Measurements from ENCODE around the gene FTO. TPM values are rescaled to one million over a fixed set of nuclear protein-coding genes. Genes with fewer than 3 reads are reported as not detected.

FTO gene
- total RNA-seq, 1 donor from 2014 or later = 110 TPM

DNA sequence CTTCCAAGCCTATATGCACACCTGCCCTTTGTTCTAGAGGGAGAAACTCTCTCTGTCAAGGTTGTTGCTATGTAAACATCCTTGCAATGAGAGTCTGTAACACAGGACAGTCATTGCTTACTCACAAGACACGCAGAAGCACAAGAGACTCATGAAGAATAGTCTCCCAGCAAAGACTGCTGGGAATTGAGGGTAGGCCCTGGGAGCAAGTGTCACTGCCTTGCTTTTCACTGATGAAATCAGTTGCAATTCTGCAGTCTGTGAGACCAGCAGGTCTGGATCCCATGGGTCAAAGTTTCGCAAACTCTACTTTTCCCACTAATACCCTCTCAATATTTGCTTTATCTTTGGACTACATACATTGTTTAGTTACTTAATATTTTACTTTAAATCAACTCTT, 177.4 kb downstream of the FTO start:
- DNase-seq (ENCODE audit: low spot score) = no peak
- Histone ChIP-seq H2AFZ (replicated peaks) (no peak overlapping the region), H3K9me3 (ENCODE audit: low read depth) (no peaks in the 10 kb centered on the region), H4K20me1 (ENCODE audit: low read depth) (no peaks in the 10 kb centered on the region), H3K36me3 (peaks cover 2% of the 10 kb centered on the region), H3K79me2 (ENCODE audit: low read depth) (no peaks in the 10 kb centered on the region), H3K27ac (no peak overlapping the region), H3K9ac (no peak overlapping the region), H3K27me3 (no peaks in the 10 kb centered on the region), H3K4me2 (no peak overlapping the region), H3F3A (ENCODE audit: low read depth) (no peaks in the 10 kb centered on the region), H3K4me1 (no peaks in the 10 kb centered on the region), H3K4me3 (no peak overlapping the region)
- Mint-ChIP-seq H3K27ac (no peak overlapping the region), H3K27me3 (ENCODE audit: insufficient read depth, low read depth) (no peaks in the 10 kb centered on the region), H3K4me3 (no peak overlapping the region), H3K9me3 (no peaks in the 10 kb centered on the region), H3K4me1 (no peaks in the 10 kb centered on the region), H3K36me3 (peaks cover 29% of the 10 kb centered on the region)
- TF ChIP-seq EZH2phosphoT487 (IDR thresholded peaks at IDR 0.05) (no peak), EZH2 (IDR thresholded peaks at IDR 0.05) (no peak)
- TF ChIP-seq, protein P1, sequence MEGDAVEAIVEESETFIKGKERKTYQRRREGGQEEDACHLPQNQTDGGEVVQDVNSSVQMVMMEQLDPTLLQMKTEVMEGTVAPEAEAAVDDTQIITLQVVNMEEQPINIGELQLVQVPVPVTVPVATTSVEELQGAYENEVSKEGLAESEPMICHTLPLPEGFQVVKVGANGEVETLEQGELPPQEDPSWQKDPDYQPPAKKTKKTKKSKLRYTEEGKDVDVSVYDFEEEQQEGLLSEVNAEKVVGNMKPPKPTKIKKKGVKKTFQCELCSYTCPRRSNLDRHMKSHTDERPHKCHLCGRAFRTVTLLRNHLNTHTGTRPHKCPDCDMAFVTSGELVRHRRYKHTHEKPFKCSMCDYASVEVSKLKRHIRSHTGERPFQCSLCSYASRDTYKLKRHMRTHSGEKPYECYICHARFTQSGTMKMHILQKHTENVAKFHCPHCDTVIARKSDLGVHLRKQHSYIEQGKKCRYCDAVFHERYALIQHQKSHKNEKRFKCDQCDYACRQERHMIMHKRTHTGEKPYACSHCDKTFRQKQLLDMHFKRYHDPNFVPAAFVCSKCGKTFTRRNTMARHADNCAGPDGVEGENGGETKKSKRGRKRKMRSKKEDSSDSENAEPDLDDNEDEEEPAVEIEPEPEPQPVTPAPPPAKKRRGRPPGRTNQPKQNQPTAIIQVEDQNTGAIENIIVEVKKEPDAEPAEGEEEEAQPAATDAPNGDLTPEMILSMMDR (IDR thresholded peaks at IDR 0.05) = no peak

DNA sequence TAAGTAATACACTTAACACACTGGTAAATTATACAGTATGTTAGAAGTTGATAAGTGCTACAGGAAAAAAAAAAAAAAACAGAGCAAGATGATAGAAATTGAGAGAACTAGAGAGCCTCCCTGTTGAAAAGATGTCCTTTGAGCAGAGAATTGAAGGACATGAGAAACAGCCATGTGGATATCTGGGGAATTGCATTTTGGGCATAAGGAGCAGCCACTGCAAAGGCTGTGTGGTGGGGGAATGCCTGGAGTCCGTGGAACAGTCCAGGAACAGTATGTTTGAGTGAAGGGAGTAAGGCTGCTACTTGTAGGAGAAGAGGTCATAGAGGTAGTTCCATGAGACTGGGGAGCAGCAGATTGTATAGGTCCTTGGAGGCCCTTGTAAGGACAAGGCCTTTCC, 178.4 kb downstream of the FTO start:
- Histone ChIP-seq H3K79me2 (ENCODE audit: low read depth) (no peaks in the 10 kb centered on the region), H3K9me3 (ENCODE audit: low read depth) (no peaks in the 10 kb centered on the region), H4K20me1 (ENCODE audit: low read depth) (no peaks in the 10 kb centered on the region), H3K9ac (no peak overlapping the region), H3F3A (ENCODE audit: low read depth) (no peaks in the 10 kb centered on the region), H3K27ac (no peak overlapping the region), H3K36me3 (peaks cover 4% of the 10 kb centered on the region), H3K27me3 (no peaks in the 10 kb centered on the region), H3K4me3 (no peak overlapping the region), H2AFZ (replicated peaks) (no peak overlapping the region), H3K4me2 (no peak overlapping the region), H3K4me1 (no peaks in the 10 kb centered on the region)
- DNase-seq (ENCODE audit: low spot score) = no peak
- TF ChIP-seq EZH2phosphoT487 (IDR thresholded peaks at IDR 0.05) (no peak), EZH2 (IDR thresholded peaks at IDR 0.05) (no peak)
- TF ChIP-seq, protein P1 (IDR thresholded peaks at IDR 0.05) = no peak
- no peak overlapping the region for H3K27ac Mint-ChIP-seq
- peaks cover 27% of the 10 kb centered on the region for H3K36me3 Mint-ChIP-seq
- H3K4me3 Mint-ChIP-seq = no peak overlapping the region
- no peaks in the 10 kb centered on the region for H3K4me1 Mint-ChIP-seq
- H3K9me3 Mint-ChIP-seq = no peaks in the 10 kb centered on the region
- H3K27me3 Mint-ChIP-seq (ENCODE audit: insufficient read depth, low read depth) = no peaks in the 10 kb centered on the region

DNA sequence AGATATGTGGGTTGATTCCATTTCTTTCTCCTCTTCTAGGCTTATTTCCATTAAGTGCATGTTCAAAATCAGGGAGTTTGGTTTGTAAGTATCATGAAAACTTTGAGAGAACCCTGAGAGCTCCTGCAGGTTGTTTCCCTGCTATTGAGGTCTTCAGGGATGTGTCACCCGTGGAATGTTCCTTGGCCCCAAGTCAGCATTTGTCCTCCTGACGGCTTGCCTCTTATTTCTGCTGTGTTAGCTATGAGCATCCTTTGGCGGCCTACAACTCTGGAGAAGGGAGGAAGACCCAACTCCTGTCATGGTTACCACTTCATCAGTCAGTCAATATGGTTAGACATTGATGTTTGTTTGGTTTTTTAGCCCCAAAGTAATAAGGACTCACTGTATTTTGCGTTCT, 180.8 kb downstream of the FTO start:
- DNase-seq (ENCODE audit: low spot score) = no peak
- Histone ChIP-seq H3K4me1 (no peaks in the 10 kb centered on the region), H3K36me3 (peaks cover 4% of the 10 kb centered on the region), H4K20me1 (ENCODE audit: low read depth) (no peaks in the 10 kb centered on the region), H3K27me3 (no peaks in the 10 kb centered on the region), H3K27ac (no peak overlapping the region), H3K4me2 (no peak overlapping the region), H3K4me3 (no peak overlapping the region), H3K79me2 (ENCODE audit: low read depth) (no peaks in the 10 kb centered on the region), H3K9me3 (ENCODE audit: low read depth) (no peaks in the 10 kb centered on the region), H3F3A (ENCODE audit: low read depth) (no peaks in the 10 kb centered on the region), H3K9ac (no peak overlapping the region), H2AFZ (replicated peaks) (no peak overlapping the region)
- Mint-ChIP-seq H3K27me3 (ENCODE audit: insufficient read depth, low read depth) (no peaks in the 10 kb centered on the region), H3K9me3 (no peaks in the 10 kb centered on the region), H3K4me1 (no peaks in the 10 kb centered on the region), H3K27ac (no peak overlapping the region), H3K4me3 (no peak overlapping the region), H3K36me3 (peaks cover 32% of the 10 kb centered on the region)
- no peak for TF ChIP-seq EZH2 (IDR thresholded peaks at IDR 0.05)
- TF ChIP-seq EZH2phosphoT487 (IDR thresholded peaks at IDR 0.05) = no peak

DNA sequence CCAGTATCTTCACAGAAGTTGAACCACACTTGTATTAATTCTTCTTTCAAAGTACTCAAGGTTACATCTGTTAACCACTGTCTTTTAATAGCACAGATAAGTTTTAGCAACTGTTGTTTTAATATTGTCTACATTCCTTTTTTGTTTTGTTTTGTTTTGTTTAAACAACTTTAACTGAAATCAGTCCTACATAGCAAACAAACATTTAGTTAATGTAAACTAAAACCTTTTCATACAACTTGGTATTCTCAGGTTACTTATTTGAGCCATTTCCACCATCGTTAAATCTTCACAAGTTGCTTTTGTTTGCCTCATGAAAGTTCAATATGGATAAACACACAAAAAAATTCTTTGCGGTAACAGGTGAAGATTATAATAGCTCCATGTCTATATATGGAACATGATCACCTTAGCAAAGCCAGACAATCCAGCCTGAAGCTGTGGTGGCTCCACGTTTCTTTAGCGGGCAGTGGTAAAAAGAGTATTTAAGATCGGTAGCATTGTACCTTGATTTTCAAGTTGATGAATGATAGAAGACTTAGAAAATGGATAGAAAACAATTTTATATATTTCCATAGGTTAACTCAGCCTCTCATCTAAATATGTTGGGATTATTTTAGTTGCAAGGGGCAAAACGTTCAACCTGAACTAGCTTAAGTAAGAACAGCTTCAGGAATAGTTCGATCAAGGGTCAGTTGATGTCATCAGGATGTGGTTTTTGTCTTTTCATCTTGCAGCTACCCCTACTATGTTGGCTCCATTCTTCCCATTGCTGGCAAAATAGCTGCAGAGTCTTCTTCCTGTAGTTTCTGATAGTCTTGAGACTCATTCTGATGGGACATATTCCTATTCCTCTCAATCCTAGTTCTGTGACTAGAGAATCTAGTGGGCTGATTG, 182.8 kb downstream of the FTO start:
- peaks cover 4% of the 10 kb centered on the region for H3K36me3 ChIP-seq
- no peaks in the 10 kb centered on the region for H3K79me2 ChIP-seq (ENCODE audit: low read depth)
- no peaks in the 10 kb centered on the region for H3K9me3 ChIP-seq (ENCODE audit: low read depth)
- H3K4me3 ChIP-seq = no peak overlapping the region
- H3K4me1 ChIP-seq = no peaks in the 10 kb centered on the region
- H2AFZ ChIP-seq (replicated peaks) = no peak overlapping the region
- Mint-ChIP-seq H3K4me3 (no peak overlapping the region), H3K27ac (no peak overlapping the region), H3K27me3 (ENCODE audit: insufficient read depth, low read depth) (no peaks in the 10 kb centered on the region), H3K36me3 (peaks cover 23% of the 10 kb centered on the region), H3K9me3 (no peaks in the 10 kb centered on the region), H3K4me1 (no peaks in the 10 kb centered on the region)
- no peak overlapping the region for H3K4me2 ChIP-seq
- no peaks in the 10 kb centered on the region for H3F3A ChIP-seq (ENCODE audit: low read depth)
- H3K27me3 ChIP-seq = no peaks in the 10 kb centered on the region
- H3K27ac ChIP-seq = no peak overlapping the region
- no peak for DNase-seq (ENCODE audit: low spot score)
- no peak overlapping the region for H3K9ac ChIP-seq
- TF ChIP-seq EZH2phosphoT487 (IDR thresholded peaks at IDR 0.05) (no peak), EZH2 (IDR thresholded peaks at IDR 0.05) (no peak)
- TF ChIP-seq, protein P1 (IDR thresholded peaks at IDR 0.05) = no peak
- H4K20me1 ChIP-seq (ENCODE audit: low read depth) = no peaks in the 10 kb centered on the region
